GM23338 (cell line): ENCODE results near the gene KDM6A.

Source experiments
- CREB1 ChIP-seq: fragments of 250-450 bp; sonication (Bioruptor Pico); IDR thresholded peaks from 2 replicates; pipeline ENCODE4 v1.5.0; 2020; ENCODE audit warnings: low read depth, mild to moderate bottlenecking, moderate library complexity
- CTCF ChIP-seq, 2 experiments: fragments of 200-600 bp in 1 of 2; sonication (generic) in 1 of 2; conservative IDR thresholded peaks; 2 replicates each; pipeline versions ENCODE4 v1.5.1 to v1.6.1; 2016 to 2017; ENCODE audit warnings: antibody characterized with exemption in 2 of 2, low read depth in 2 of 2, mild to moderate bottlenecking in 2 of 2, moderate library complexity in 1 of 2
- EZH2 ChIP-seq: fragments of 200-600 bp; sonication (generic); IDR thresholded peaks from one replicate; pipeline ENCODE4 v1.8.0; 2017; ENCODE audit warnings: antibody characterized with exemption, mild to moderate bottlenecking, low read depth; ENCODE audit not compliant: unreplicated experiment
- EZH2phosphoT487 ChIP-seq: fragments of 200-600 bp; sonication (generic); IDR thresholded peaks from one replicate; pipeline ENCODE4 v1.8.1; 2018; ENCODE audit warnings: antibody characterized with exemption; ENCODE audit not compliant: unreplicated experiment
- JUNB ChIP-seq: IDR thresholded peaks from one replicate; pipeline ENCODE4 v1.6.1; 2016; ENCODE audit warnings: antibody characterized with exemption; ENCODE audit not compliant: unreplicated experiment
- POLR2AphosphoS5 ChIP-seq: IDR thresholded peaks from 2 replicates; pipeline ENCODE4 v1.6.1; 2016; ENCODE audit warnings: antibody characterized with exemption, low read depth

- TF ChIP-seq CTCF (conservative IDR thresholded peaks at IDR 0.05; ENCODE audit: low read depth in 2 of 2): no peak
- TF ChIP-seq JUNB: no peak
- no peak for TF ChIP-seq POLR2AphosphoS5
- no peak for TF ChIP-seq EZH2phosphoT487
- no peak for TF ChIP-seq EZH2
- no peak for TF ChIP-seq CREB1
Observed at GRCh38 chrX:44997282-44997812, 124.4 kb downstream of the KDM6A start.
